Measurements from ENCODE around the gene TTLL11. TPM values are rescaled to one million over a fixed set of nuclear protein-coding genes. Genes with fewer than 3 reads are reported as not detected.

TTLL11 gene
- total and polyA plus RNA-seq, 5 donors from 2014 or later = 2.0 to 6.1 (median 3.5) TPM

- H3K4me1 Mint-ChIP-seq = no peaks in the 10 kb centered on the region
- H3K36me3 Mint-ChIP-seq = no peaks in the 10 kb centered on the region
- Histone ChIP-seq H3K9me3 (ENCODE audit: control insufficient read depth in 2 of 2, low read length in 2 of 2) (no peaks in the 10 kb centered on the region), H3K4me3 (ENCODE audit: low read depth, low read length) (no peak overlapping the region), H3K27me3 (ENCODE audit: control insufficient read depth, insufficient read depth, low read length) (no peaks in the 10 kb centered on the region), H3K4me1 (ENCODE audit: control insufficient read depth, insufficient read depth, low read length, poor library complexity, severe bottlenecking) (no peaks in the 10 kb centered on the region), H3K27ac (ENCODE audit: insufficient read depth, low read length, poor library complexity, severe bottlenecking) (no peak overlapping the region), H3K36me3 (ENCODE audit: control insufficient read depth, insufficient read depth, low read length) (no peaks in the 10 kb centered on the region)
- H3K27me3 Mint-ChIP-seq = no peaks in the 10 kb centered on the region
- no peak overlapping the region for H3K4me3 Mint-ChIP-seq
- ATAC-seq (ENCODE audit: low read depth in 2 of 2) (no peak), DNase-seq (no peak)
- H3K27ac Mint-ChIP-seq = no peak overlapping the region
- H3K9me3 Mint-ChIP-seq = no peaks in the 10 kb centered on the region
Observed at GRCh38 chr9:121810489-121810888, 282.6 kb downstream of the TTLL11 start.

- H3K4me1 ChIP-seq (ENCODE audit: control insufficient read depth, insufficient read depth, low read length, poor library complexity, severe bottlenecking) = no peaks in the 10 kb centered on the region
- H3K9me3 Mint-ChIP-seq = peaks cover 0 to 7% (median 1%) of the 10 kb centered on the region in 7 donors
Observed at GRCh38 chr9:121809356-121810050, 283.6 kb downstream of the TTLL11 start.

GRCh38 chr9:121808781-121809180 is 284.3 kb downstream of the TTLL11 start:
- H3K36me3 Mint-ChIP-seq = no peaks in the 10 kb centered on the region
- H3K4me3 Mint-ChIP-seq = no peak overlapping the region
- H3K27ac Mint-ChIP-seq = no peak overlapping the region
- H3K27me3 ChIP-seq (ENCODE audit: control insufficient read depth, insufficient read depth, low read length) = no peaks in the 10 kb centered on the region
- no peaks in the 10 kb centered on the region for H3K9me3 ChIP-seq (ENCODE audit: control insufficient read depth in 2 of 2, low read length in 2 of 2)
- no peaks in the 10 kb centered on the region for H3K4me1 ChIP-seq (ENCODE audit: control insufficient read depth, insufficient read depth, low read length, poor library complexity, severe bottlenecking)
- H3K27ac ChIP-seq (ENCODE audit: insufficient read depth, low read length, poor library complexity, severe bottlenecking) = no peak overlapping the region
- no peaks in the 10 kb centered on the region for H3K27me3 Mint-ChIP-seq
- H3K9me3 Mint-ChIP-seq = peaks cover 0 to 13% (median 1%) of the 10 kb centered on the region in 7 donors
- no peak for ATAC-seq (ENCODE audit: low read depth in 2 of 2)
- H3K36me3 ChIP-seq (ENCODE audit: control insufficient read depth, insufficient read depth, low read length) = no peaks in the 10 kb centered on the region
- H3K4me3 ChIP-seq (ENCODE audit: low read depth, low read length) = no peak overlapping the region
- no peaks in the 10 kb centered on the region for H3K4me1 Mint-ChIP-seq
- DNase-seq = no peak

More at GRCh38 chr9:121809356-121810050, 283.6 kb downstream of the TTLL11 start:
- no peak overlapping the region for H3K27ac Mint-ChIP-seq
- no peaks in the 10 kb centered on the region for H3K9me3 ChIP-seq (ENCODE audit: control insufficient read depth in 2 of 2, low read length in 2 of 2)
- H3K4me1 Mint-ChIP-seq = no peaks in the 10 kb centered on the region
- no peaks in the 10 kb centered on the region for H3K36me3 ChIP-seq (ENCODE audit: control insufficient read depth, insufficient read depth, low read length)
- H3K27me3 ChIP-seq (ENCODE audit: control insufficient read depth, insufficient read depth, low read length) = no peaks in the 10 kb centered on the region
- H3K36me3 Mint-ChIP-seq = no peaks in the 10 kb centered on the region
- H3K4me3 ChIP-seq (ENCODE audit: low read depth, low read length) = no peak overlapping the region
- H3K27ac ChIP-seq (ENCODE audit: insufficient read depth, low read length, poor library complexity, severe bottlenecking) = no peak overlapping the region
- H3K27me3 Mint-ChIP-seq = no peaks in the 10 kb centered on the region
- DNase-seq (no peak), ATAC-seq (ENCODE audit: low read depth in 2 of 2) (no peak)
- no peak overlapping the region for H3K4me3 Mint-ChIP-seq

GRCh38 chr9:121807823-121808278 is 285.3 kb downstream of the TTLL11 start:
- Mint-ChIP-seq H3K4me1 (no peaks in the 10 kb centered on the region), H3K36me3 (no peaks in the 10 kb centered on the region), H3K27me3 (no peaks in the 10 kb centered on the region), H3K4me3 (no peak overlapping the region), H3K9me3 (peaks cover 0 to 13% (median 1%) of the 10 kb centered on the region in 7 donors), H3K27ac (no peak overlapping the region)
- DNase-seq (no peak), ATAC-seq (ENCODE audit: low read depth in 2 of 2) (no peak)
- no peak overlapping the region for H3K4me3 ChIP-seq (ENCODE audit: low read depth, low read length)
- H3K36me3 ChIP-seq (ENCODE audit: control insufficient read depth, insufficient read depth, low read length) = no peaks in the 10 kb centered on the region
- H3K27ac ChIP-seq (ENCODE audit: insufficient read depth, low read length, poor library complexity, severe bottlenecking) = no peak overlapping the region
- H3K4me1 ChIP-seq (ENCODE audit: control insufficient read depth, insufficient read depth, low read length, poor library complexity, severe bottlenecking) = no peaks in the 10 kb centered on the region
- no peaks in the 10 kb centered on the region for H3K9me3 ChIP-seq (ENCODE audit: control insufficient read depth in 2 of 2, low read length in 2 of 2)
- no peaks in the 10 kb centered on the region for H3K27me3 ChIP-seq (ENCODE audit: control insufficient read depth, insufficient read depth, low read length)

- no peak for DNase-seq
- Mint-ChIP-seq H3K36me3 (no peaks in the 10 kb centered on the region), H3K4me1 (no peaks in the 10 kb centered on the region)
Observed at GRCh38 chr9:121807069-121807822, 285.9 kb downstream of the TTLL11 start.

GRCh38 chr9:121802753-121803152 is 290.4 kb downstream of the TTLL11 start:
- no peak overlapping the region for H3K4me3 ChIP-seq (ENCODE audit: low read depth, low read length)
- H3K4me1 ChIP-seq (ENCODE audit: control insufficient read depth, insufficient read depth, low read length, poor library complexity, severe bottlenecking) = no peaks in the 10 kb centered on the region
- H3K9me3 ChIP-seq (ENCODE audit: control insufficient read depth in 2 of 2, low read length in 2 of 2) = no peaks in the 10 kb centered on the region
- Mint-ChIP-seq H3K4me3 (no peak overlapping the region), H3K9me3 (peaks cover 0 to 13% (median 1%) of the 10 kb centered on the region in 7 donors), H3K36me3 (peaks cover 3% of the 10 kb centered on the region), H3K27me3 (peaks cover 1% of the 10 kb centered on the region), H3K27ac (no peak overlapping the region), H3K4me1 (no peaks in the 10 kb centered on the region)
- ATAC-seq (ENCODE audit: low read depth in 2 of 2) (no peak), DNase-seq (no peak)
- no peaks in the 10 kb centered on the region for H3K27me3 ChIP-seq (ENCODE audit: control insufficient read depth, insufficient read depth, low read length)
- no peak overlapping the region for H3K27ac ChIP-seq (ENCODE audit: insufficient read depth, low read length, poor library complexity, severe bottlenecking)
- no peaks in the 10 kb centered on the region for H3K36me3 ChIP-seq (ENCODE audit: control insufficient read depth, insufficient read depth, low read length)

More at GRCh38 chr9:121807069-121807822, 285.9 kb downstream of the TTLL11 start:
- H3K4me3 ChIP-seq (ENCODE audit: low read depth, low read length) = no peak overlapping the region
- no peak overlapping the region for H3K27ac Mint-ChIP-seq
- no peaks in the 10 kb centered on the region for H3K9me3 ChIP-seq (ENCODE audit: control insufficient read depth in 2 of 2, low read length in 2 of 2)
- H3K4me1 ChIP-seq (ENCODE audit: control insufficient read depth, insufficient read depth, low read length, poor library complexity, severe bottlenecking) = no peaks in the 10 kb centered on the region
- H3K4me3 Mint-ChIP-seq = no peak overlapping the region
- H3K27me3 Mint-ChIP-seq = no peaks in the 10 kb centered on the region
- H3K27me3 ChIP-seq (ENCODE audit: control insufficient read depth, insufficient read depth, low read length) = no peaks in the 10 kb centered on the region
- ATAC-seq (ENCODE audit: low read depth in 2 of 2) = no peak
- peaks cover 0 to 13% (median 1%) of the 10 kb centered on the region in 7 donors for H3K9me3 Mint-ChIP-seq
- no peak overlapping the region for H3K27ac ChIP-seq (ENCODE audit: insufficient read depth, low read length, poor library complexity, severe bottlenecking)
- H3K36me3 ChIP-seq (ENCODE audit: control insufficient read depth, insufficient read depth, low read length) = no peaks in the 10 kb centered on the region

GRCh38 chr9:121801579-121801978 is 291.5 kb downstream of the TTLL11 start:
- peaks cover 5% of the 10 kb centered on the region for H3K27me3 Mint-ChIP-seq
- ATAC-seq (ENCODE audit: low read depth in 2 of 2) (no peak), DNase-seq (no peak)
- no peaks in the 10 kb centered on the region for H3K4me1 Mint-ChIP-seq
- peaks cover 0 to 13% (median 1%) of the 10 kb centered on the region in 7 donors for H3K9me3 Mint-ChIP-seq
- peaks cover 3% of the 10 kb centered on the region for H3K36me3 Mint-ChIP-seq
- H3K4me1 ChIP-seq (ENCODE audit: control insufficient read depth, insufficient read depth, low read length, poor library complexity, severe bottlenecking) = no peaks in the 10 kb centered on the region
- no peaks in the 10 kb centered on the region for H3K36me3 ChIP-seq (ENCODE audit: control insufficient read depth, insufficient read depth, low read length)
- H3K27ac Mint-ChIP-seq = no peak overlapping the region
- no peaks in the 10 kb centered on the region for H3K9me3 ChIP-seq (ENCODE audit: control insufficient read depth in 2 of 2, low read length in 2 of 2)
- H3K27ac ChIP-seq (ENCODE audit: insufficient read depth, low read length, poor library complexity, severe bottlenecking) = no peak overlapping the region
- no peak overlapping the region for H3K4me3 Mint-ChIP-seq
- H3K27me3 ChIP-seq (ENCODE audit: control insufficient read depth, insufficient read depth, low read length) = no peaks in the 10 kb centered on the region
- no peak overlapping the region for H3K4me3 ChIP-seq (ENCODE audit: low read depth, low read length)

Data from CD4-positive, CD25-positive, alpha-beta regulatory T cell (primary cell).